22Rv1 (cell line): ENCODE data around the gene ARMCX6.
"Not testable (repeated sequence)": the region's sequence is repeated elsewhere in the genome, so short reads cannot be mapped to it uniquely, and the experiment has no call there.

Source experiments
- H3K27ac ChIP-seq: fragments of 450-650 bp; 2 replicates; pipeline ENCODE4 v1.5.1; 2017
- ZFX ChIP-seq: fragments of 450-650 bp; IDR thresholded peaks from 2 replicates; pipeline ENCODE4 v1.6.1; 2017; ENCODE audit warnings: antibody characterized with exemption, borderline replicate concordance
- TF ChIP-seq, protein P1 (sequence below): fragments of 450-650 bp; IDR thresholded peaks from 2 replicates; pipeline ENCODE4 v1.5.1; 2017; ENCODE audit warnings: mild to moderate bottlenecking

Gene ARMCX6

DNA sequence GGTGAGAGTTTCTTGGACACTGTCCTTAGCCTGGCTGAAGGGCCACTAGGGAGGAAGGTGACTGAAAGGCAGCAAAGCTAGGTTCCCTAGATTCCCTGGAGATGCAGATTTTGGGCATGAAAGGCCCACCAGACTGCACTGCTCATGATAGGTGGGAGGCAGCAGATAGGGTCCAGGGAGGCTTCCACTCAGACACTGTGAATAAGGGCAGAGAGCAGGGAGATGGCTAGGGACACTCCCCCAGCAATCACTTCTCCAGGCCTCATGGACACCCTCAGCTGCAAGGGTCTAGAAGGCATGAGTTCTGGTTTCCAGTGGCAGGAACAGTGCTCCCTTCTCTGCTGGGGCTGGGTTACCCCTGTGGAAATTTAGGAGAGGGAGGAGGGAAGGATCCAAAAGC lies 21.8 kb upstream of the ARMCX6 start:
- no peak for TF ChIP-seq ZFX
- TF ChIP-seq, protein P1, sequence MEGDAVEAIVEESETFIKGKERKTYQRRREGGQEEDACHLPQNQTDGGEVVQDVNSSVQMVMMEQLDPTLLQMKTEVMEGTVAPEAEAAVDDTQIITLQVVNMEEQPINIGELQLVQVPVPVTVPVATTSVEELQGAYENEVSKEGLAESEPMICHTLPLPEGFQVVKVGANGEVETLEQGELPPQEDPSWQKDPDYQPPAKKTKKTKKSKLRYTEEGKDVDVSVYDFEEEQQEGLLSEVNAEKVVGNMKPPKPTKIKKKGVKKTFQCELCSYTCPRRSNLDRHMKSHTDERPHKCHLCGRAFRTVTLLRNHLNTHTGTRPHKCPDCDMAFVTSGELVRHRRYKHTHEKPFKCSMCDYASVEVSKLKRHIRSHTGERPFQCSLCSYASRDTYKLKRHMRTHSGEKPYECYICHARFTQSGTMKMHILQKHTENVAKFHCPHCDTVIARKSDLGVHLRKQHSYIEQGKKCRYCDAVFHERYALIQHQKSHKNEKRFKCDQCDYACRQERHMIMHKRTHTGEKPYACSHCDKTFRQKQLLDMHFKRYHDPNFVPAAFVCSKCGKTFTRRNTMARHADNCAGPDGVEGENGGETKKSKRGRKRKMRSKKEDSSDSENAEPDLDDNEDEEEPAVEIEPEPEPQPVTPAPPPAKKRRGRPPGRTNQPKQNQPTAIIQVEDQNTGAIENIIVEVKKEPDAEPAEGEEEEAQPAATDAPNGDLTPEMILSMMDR, result no peak
- no peak overlapping the region for H3K27ac ChIP-seq

DNA sequence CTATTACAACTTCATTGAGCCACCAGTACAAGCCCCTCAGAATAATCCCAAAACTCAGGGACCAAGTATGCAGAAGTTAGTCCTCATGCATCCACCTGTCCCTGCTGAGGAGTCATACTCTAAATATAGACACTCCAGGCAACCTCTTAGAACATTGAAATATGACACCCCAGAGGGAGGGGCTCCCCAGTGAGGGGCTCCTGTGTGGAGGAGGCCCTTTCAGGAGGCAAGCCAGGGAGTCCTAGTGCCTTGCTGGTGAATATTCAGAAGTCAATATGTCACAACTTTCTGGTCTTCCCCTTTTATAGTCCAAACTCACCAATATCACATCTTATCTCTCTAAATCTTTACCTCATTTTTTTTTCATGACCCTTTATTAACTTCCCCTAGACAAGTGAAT lies 1.6 kb upstream of the ARMCX6 start:
- TF ChIP-seq, protein P1, result no peak
- TF ChIP-seq ZFX, result no peak

DNA sequence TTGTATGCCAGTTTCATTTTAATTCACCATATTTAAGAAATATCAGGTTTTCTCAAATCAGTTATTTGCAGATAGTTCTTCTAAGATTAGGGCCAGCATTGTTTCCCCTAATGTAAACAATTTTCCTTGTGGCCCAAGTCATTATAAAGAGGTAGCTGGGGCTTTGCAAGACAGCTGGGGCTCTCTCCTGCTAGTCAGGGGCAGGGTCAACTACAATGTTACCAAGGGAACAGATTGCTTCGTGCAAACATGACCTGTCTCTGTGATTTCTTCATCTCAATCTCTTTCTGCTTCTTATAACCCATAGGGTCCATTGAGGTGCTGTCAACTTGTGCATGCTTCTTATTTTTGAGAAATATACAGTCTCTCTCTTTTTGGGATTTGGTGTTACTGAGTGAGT lies 12.1 kb downstream of the ARMCX6 start:
- TF ChIP-seq ZFX, result no peak
- TF ChIP-seq, protein P1, result no peak

More for the DNA sequence above, 1.6 kb upstream of the ARMCX6 start:
- no peak overlapping the region for H3K27ac ChIP-seq

DNA sequence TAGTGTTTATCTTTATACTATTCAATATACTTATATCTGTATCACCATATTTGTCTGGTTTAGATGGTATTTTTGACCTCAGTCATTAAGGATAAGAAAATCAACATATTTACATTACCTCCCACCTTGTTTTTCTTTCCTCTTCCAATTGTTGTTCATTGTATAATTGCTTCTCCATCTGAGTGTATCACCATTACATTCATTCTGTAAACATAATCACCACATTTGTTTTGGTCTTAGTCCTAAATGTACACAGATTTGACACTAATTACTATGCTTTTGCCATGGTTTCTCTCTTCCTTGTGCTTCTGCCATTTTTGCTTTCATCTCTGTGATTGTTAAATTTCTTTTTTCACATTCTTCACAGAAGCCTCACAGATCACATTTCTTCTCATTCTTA lies 12.7 kb downstream of the ARMCX6 start:
- TF ChIP-seq ZFX, result no peak
- TF ChIP-seq, protein P1, result no peak
- no peak overlapping the region for H3K27ac ChIP-seq

More for the DNA sequence above, 12.1 kb downstream of the ARMCX6 start:
- H3K27ac ChIP-seq, result no peak overlapping the region

DNA sequence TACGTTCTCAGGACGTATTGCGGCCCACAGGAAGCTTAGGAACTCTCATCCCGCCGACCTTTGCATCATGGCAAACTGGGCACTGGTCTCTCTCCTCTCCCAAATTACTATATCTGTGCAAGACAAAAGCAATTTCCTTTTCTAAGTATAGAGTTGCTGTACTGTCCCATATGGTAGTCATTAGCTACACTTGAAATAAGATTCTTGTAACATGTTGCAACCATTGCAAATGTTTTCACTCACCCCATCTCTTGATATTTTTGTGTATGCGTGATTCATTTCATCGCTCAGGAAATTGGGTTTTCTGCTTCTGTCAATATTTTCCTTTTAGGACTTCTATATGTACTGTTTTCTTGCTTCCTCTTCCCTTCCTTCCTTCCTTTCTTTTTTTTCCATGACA lies 15.7 kb downstream of the ARMCX6 start:
- H3K27ac ChIP-seq, result no peak overlapping the region
- TF ChIP-seq ZFX, result no peak
- TF ChIP-seq, protein P1, result no peak

DNA sequence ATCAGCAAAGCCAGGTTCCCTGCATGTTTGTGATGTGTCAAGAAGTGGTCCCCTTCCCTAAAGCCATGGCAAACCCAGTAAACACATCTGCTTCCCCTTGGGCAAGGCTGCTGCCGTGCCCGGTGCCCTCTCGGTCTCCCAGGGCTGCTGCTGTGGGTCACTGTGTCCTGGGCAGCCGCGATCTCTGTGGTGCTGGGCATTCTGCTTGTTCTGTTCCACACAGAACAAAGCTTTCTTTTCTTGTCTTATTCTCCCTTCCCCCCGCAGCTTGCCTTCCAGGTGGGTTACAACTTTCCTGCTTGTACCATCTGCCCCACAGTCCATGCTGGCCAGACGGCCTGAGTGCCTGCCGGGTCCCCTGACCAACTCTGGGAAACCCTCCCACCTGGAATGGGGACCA lies 18.2 kb downstream of the ARMCX6 start:
- H3K27ac ChIP-seq, result not testable (repeated sequence)

DNA sequence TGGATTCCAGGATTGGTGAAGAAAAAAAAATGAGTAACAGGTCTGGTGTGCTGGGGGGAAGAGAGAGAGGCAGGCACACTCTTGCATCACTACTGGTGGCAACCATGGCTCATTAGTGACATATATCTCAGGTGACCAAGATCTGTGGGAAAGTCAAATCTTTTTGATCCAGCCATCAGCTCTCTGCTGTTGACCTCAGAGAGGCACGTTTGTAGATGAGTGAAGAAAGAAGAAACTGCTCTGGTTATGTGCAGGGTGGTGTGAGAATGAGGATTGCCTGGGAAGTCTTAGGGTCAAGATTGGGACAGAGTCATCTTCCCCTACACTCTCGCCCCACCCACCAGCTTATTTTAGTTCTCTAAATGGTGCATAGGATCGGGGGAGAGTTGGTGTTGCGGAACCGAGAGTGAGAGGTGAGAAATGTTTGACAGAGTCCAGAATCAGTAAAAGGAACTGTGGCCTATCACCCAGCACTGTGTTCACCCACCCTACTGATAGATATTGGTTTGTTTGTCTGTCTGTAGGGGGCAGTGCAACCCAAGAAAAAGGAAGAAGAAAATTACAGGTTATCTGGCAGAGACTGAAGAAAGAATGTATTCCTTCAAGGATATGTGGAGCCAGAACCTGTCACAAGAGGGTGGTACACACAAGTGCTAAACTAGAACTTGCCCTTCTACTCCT lies 21.9 kb downstream of the ARMCX6 start:
- TF ChIP-seq ZFX, result no peak
- TF ChIP-seq, protein P1, result peak; percentile 56
- no peak overlapping the region for H3K27ac ChIP-seq
